Colonic mucosa (tissue), 4 donors: Measurements from ENCODE around the gene HEPACAM2. TPM values are rescaled to one million over a fixed set of nuclear protein-coding genes. Genes with fewer than 3 reads are reported as not detected.

Experiments
- DNase-seq: peaks from one replicate; pipeline ENCODE4 v3.0.0-alpha.2; 2020
- H3K27ac ChIP-seq: fragments of 200-600 bp; one replicate; pipeline ENCODE4 v1.8.0; 2021
- H3K27me3 ChIP-seq: fragments of 200-600 bp; one replicate; pipeline ENCODE4 v1.8.0; 2021
- H3K36me3 ChIP-seq: fragments of 200-600 bp; one replicate; pipeline ENCODE4 v1.8.0; 2021
- H3K4me1 ChIP-seq: fragments of 200-600 bp; one replicate; pipeline ENCODE4 v1.8.0; 2021; ENCODE audit warnings: mild to moderate bottlenecking
- H3K4me3 ChIP-seq: fragments of 200-600 bp; one replicate; pipeline ENCODE4 v1.8.0; 2021
- H3K9ac ChIP-seq, 2 donors: one replicate each; pipeline ENCODE4 v1.7.0; 2013; ENCODE audit warnings: control low read depth in 2 of 2, low read depth in 2 of 2, low read length in 2 of 2
- H3K9me3 ChIP-seq: fragments of 200-600 bp; one replicate; pipeline ENCODE4 v1.8.0; 2021
- intact Hi-C: fragments of 100-400 bp; cut with DNase I; formaldehyde crosslinking; loops from one replicate; pipeline ENCODE4 v1.14.1; 2022
- total RNA-seq, 2 donors: library from RNA; stranded (reverse); fragmentation: NEBNext Ultra II Directional in 1 of 2; extraction: Animal tissue kit (Norgen Biotek cat#: 25700) in 1 of 2; gene quantifications; one replicate each; pipeline ENCODE4 v1.2.1, GENCODE V29; 2021
- TF ChIP-seq, protein P1 (sequence below): fragments of 200-600 bp; IDR thresholded peaks from one replicate; pipeline ENCODE4 v1.8.0; 2022; ENCODE audit warnings: antibody characterized with exemption, mild to moderate bottlenecking
- donor health status: healthy.
- donor health status: DM: no; HTN: no; CAD: no.
- donor health status: DM: no; HTN: no; CAD: no.

HEPACAM2 gene
- total RNA-seq, 2 donors from 2014 or later, result 45.9 to 81.5 TPM

DNA sequence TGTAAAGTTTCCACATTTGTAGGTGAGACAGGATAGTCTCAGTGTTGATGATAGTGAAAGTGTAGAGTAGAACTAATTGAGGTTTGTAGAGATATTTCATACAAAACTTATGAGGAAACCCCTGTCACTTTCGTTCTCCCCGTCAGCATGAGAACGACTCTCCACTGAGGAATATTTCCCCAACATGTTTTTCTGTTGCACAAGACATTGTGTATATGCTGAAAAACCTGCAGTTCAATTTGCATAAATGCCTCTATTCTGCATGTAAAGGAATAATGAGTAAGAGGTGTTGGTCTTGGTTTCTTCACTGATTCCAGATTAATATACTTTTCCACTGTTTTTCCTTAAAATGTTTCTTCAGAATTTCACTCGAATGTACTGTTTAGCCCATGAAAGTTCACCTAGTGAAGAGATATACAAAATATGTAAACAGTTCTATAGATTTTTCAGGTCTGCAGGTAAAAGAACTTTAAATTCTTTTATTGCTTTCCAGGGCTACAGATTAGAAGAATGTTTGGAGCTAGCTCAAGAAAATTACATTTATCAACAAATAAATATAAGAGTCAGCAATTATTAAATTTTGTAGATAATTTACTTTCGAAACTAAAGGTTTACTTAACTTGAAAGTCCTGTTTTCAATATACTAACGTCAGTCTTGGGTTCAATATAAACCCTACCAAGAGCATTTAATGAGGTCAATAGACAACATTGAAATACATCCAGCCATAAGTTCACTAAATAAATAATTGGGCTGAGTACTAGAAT is 37.2 kb downstream of the HEPACAM2 start:
- intact Hi-C loops, result no loop called here
- no peak overlapping the region for H3K4me3 ChIP-seq
- H3K9me3 ChIP-seq, result no peaks in the 10 kb centered on the region
- H3K9ac ChIP-seq, result no peak overlapping the region
- TF ChIP-seq, protein P1, sequence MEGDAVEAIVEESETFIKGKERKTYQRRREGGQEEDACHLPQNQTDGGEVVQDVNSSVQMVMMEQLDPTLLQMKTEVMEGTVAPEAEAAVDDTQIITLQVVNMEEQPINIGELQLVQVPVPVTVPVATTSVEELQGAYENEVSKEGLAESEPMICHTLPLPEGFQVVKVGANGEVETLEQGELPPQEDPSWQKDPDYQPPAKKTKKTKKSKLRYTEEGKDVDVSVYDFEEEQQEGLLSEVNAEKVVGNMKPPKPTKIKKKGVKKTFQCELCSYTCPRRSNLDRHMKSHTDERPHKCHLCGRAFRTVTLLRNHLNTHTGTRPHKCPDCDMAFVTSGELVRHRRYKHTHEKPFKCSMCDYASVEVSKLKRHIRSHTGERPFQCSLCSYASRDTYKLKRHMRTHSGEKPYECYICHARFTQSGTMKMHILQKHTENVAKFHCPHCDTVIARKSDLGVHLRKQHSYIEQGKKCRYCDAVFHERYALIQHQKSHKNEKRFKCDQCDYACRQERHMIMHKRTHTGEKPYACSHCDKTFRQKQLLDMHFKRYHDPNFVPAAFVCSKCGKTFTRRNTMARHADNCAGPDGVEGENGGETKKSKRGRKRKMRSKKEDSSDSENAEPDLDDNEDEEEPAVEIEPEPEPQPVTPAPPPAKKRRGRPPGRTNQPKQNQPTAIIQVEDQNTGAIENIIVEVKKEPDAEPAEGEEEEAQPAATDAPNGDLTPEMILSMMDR, result no peak
- DNase-seq, result no peak
- no peaks in the 10 kb centered on the region for H3K36me3 ChIP-seq
- peaks cover 14% of the 10 kb centered on the region for H3K27me3 ChIP-seq
- no peaks in the 10 kb centered on the region for H3K4me1 ChIP-seq
- no peak overlapping the region for H3K27ac ChIP-seq

- Histone ChIP-seq H3K27ac (no peak overlapping the region), H3K9me3 (no peaks in the 10 kb centered on the region), H3K9ac (no peak overlapping the region), H3K36me3 (no peaks in the 10 kb centered on the region), H3K27me3 (peaks cover 7% of the 10 kb centered on the region), H3K4me3 (no peak overlapping the region), H3K4me1 (no peaks in the 10 kb centered on the region)
- intact Hi-C loops, result no loop called here
- TF ChIP-seq, protein P1, result no peak
- DNase-seq, result no peak
These were observed 40.8 kb downstream of the HEPACAM2 start for GRCh38 chr7:93185303-93186027.

DNA sequence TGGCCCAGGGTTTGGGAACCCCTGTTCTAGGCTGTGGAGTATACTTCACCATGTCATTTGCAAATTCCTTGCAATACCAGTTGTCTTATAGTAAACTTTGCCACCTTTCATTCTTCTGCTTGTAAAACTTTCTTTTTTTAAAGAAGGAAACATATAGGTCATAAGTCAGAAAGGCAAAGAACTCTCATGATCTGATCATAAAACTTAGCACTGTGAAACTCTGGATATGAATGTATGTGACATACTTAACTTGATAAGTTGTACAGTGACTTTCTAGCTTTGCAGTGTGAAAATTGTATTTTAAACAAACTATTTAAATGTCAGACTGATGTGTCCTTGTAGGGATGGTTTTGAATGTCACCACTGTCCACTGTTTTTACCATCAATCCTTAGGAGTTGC is 47.1 kb downstream of the HEPACAM2 start:
- H3K27ac ChIP-seq, result no peak overlapping the region
- intact Hi-C loops, result loop anchor here (5.0 kb wide), 1 partner anchor 48 kb away; the partner anchor contains the start of gene HEPACAM2
- H3K36me3 ChIP-seq, result no peaks in the 10 kb centered on the region
- no peaks in the 10 kb centered on the region for H3K4me1 ChIP-seq
- no peak overlapping the region for H3K9ac ChIP-seq
- H3K27me3 ChIP-seq, result no peaks in the 10 kb centered on the region
- no peak overlapping the region for H3K4me3 ChIP-seq
- TF ChIP-seq, protein P1, result no peak
- no peak for DNase-seq
- H3K9me3 ChIP-seq, result no peaks in the 10 kb centered on the region

GRCh38 chr7:93178213-93178612 is 48.1 kb downstream of the HEPACAM2 start:
- Histone ChIP-seq H3K27me3 (no peaks in the 10 kb centered on the region), H3K4me3 (no peak overlapping the region), H3K36me3 (no peaks in the 10 kb centered on the region), H3K4me1 (no peaks in the 10 kb centered on the region), H3K9me3 (no peaks in the 10 kb centered on the region), H3K9ac (no peak overlapping the region), H3K27ac (no peak overlapping the region)
- intact Hi-C loops, result loop anchor here (5.0 kb wide), 1 partner anchor 49 kb away; the partner anchor contains the start of gene HEPACAM2
- no peak for DNase-seq
- TF ChIP-seq, protein P1, result no peak

DNA sequence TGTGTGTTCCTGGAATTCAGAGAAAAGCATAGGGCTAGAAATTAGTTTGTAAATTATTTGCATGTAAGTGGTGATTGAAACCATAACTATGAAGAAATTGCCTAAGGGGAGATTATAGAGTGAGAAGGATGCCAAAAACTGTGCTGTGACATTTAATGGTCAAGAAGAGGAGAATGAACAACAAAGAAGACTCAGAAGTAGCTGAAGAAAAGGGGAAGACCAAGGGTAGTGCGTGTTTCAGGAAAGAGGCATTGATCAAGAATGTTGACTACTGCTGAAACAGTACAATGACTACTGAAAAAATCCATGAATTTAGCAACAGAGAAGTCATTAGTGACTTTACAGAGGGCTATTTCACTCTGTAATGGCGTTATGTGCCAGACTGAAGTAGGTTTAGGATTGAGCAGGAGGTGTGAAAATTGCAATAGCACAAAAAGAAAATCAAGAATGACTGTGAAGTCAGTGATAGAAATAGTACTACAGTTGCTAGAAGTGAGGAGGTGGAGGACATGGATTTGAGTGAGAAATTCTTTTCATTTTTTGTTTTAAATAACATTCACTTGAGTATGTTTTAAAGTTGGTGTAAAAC is 49.2 kb downstream of the HEPACAM2 start:
- no peaks in the 10 kb centered on the region for H3K4me1 ChIP-seq
- DNase-seq, result no peak
- H3K4me3 ChIP-seq, result no peak overlapping the region
- H3K27ac ChIP-seq, result no peak overlapping the region
- no peaks in the 10 kb centered on the region for H3K9me3 ChIP-seq
- no peaks in the 10 kb centered on the region for H3K36me3 ChIP-seq
- no peaks in the 10 kb centered on the region for H3K27me3 ChIP-seq
- intact Hi-C loops, result loop anchor here (5.0 kb wide), 1 partner anchor 50 kb away; the partner anchor contains the start of gene HEPACAM2
- no peak overlapping the region for H3K9ac ChIP-seq
- TF ChIP-seq, protein P1, result no peak
